ACC112 (cell line): Measurements from ENCODE around the gene RAP1GAP.

Source experiments
- H2AFZ ChIP-seq: fragments of 200-600 bp; sonication (generic); one replicate; pipeline ENCODE4 v1.6.0; 2017; ENCODE audit warnings: antibody characterized with exemption, low read length; ENCODE audit not compliant: unreplicated experiment
- H3K27ac ChIP-seq: fragments of 200-600 bp; sonication (generic); 2 replicates; pipeline ENCODE4 v1.5.1; 2014; ENCODE audit warnings: low read depth, mild to moderate bottlenecking, antibody characterized with exemption, low read length, moderate library complexity
- H3K27me3 ChIP-seq: fragments of 200-600 bp; sonication (generic); 2 replicates; pipeline ENCODE4 v1.6.1; 2014; ENCODE audit warnings: mild to moderate bottlenecking, antibody characterized with exemption, low read length, moderate library complexity, mixed read lengths; ENCODE audit not compliant: insufficient read depth
- H3K36me3 ChIP-seq: fragments of 200-600 bp; sonication (generic); 2 replicates; pipeline ENCODE4 v1.6.1; 2016; ENCODE audit warnings: mild to moderate bottlenecking, antibody characterized with exemption, low read length, moderate library complexity, mixed read lengths; ENCODE audit not compliant: insufficient read depth
- H3K4me1 ChIP-seq: fragments of 200-600 bp; sonication (generic); one replicate; pipeline ENCODE4 v1.6.1; 2016; ENCODE audit warnings: low read length, mixed read lengths; ENCODE audit not compliant: insufficient read depth, unreplicated experiment, control insufficient read depth
- H3K4me3 ChIP-seq: fragments of 200-600 bp; sonication (generic); 2 replicates; pipeline ENCODE4 v1.5.1; 2014; ENCODE audit warnings: mild to moderate bottlenecking, low read depth, low read length
- H3K79me2 ChIP-seq: fragments of 200-600 bp; sonication (generic); one replicate; pipeline ENCODE4 v1.6.0; 2016; ENCODE audit warnings: low read length; ENCODE audit not compliant: control insufficient read depth, unreplicated experiment, insufficient read depth

RAP1GAP gene

DNA sequence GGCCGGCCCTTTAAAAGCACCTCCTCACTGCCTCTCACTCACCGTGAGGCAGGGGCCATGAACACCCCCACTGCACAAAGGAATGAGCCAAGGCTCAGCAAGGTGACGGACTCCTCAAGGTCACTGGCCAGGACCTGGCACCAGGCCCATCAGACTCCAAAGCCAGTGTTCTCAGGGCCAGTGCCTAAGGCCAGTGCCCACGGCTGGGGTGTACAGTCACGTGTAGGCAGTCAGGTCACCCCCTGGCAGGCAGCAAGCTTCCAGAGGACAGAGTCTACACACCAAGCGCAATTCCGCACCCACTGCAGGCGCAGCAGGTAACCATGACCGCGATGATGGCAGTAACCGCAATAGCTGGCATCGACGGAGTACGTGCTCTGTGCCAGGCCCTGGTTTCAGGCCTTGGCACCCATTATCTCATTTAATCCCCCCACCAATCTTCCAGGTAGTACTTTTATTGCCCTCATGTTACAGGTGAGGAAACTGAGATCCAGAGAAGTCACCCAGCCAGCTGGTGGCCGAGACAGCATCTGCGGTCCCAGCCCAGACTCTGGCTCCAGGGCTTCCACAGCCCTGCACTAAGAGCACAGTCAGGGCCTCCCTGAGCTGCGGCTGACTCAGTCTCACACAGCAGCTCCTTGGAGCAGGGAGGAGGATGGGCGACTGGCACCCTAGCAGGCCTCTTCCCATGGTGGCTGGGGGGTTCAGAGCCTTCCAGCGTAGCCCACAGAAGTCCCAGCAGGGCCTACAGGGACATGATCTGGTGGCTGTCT lies 27.0 kb downstream of the RAP1GAP start:
- H3K4me1 ChIP-seq: peaks cover 9% of the 10 kb centered on the region
- H3K36me3 ChIP-seq: no peaks in the 10 kb centered on the region
- no peak overlapping the region for H3K27ac ChIP-seq
- H3K4me3 ChIP-seq: no peak overlapping the region
- H2AFZ ChIP-seq: no peak overlapping the region
- H3K27me3 ChIP-seq: peaks cover 4% of the 10 kb centered on the region
- no peaks in the 10 kb centered on the region for H3K79me2 ChIP-seq

DNA sequence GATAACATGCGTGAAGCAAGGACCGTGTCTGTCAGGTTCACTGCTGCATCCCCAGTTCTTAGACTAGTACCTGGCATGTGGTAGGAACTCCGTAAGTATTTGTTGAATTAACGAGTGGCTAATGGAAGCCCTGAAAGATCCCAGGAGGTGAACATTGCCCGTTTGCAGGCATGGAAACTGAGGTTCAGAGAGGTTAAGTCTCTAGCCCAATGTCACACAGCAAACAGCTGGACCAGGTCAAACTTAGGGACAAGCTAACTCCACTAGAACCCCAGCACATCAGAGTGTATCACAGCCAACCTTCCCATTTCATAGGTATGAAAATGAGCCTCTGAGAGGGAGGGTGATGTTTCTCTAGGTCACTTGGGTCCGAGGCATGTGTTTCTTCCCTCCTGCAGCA lies 27.6 kb downstream of the RAP1GAP start:
- no peak overlapping the region for H3K27ac ChIP-seq
- no peak overlapping the region for H2AFZ ChIP-seq
- H3K79me2 ChIP-seq: no peaks in the 10 kb centered on the region
- H3K36me3 ChIP-seq: no peaks in the 10 kb centered on the region
- peaks cover 4% of the 10 kb centered on the region for H3K27me3 ChIP-seq
- no peak overlapping the region for H3K4me3 ChIP-seq
- H3K4me1 ChIP-seq: peaks cover 9% of the 10 kb centered on the region

DNA sequence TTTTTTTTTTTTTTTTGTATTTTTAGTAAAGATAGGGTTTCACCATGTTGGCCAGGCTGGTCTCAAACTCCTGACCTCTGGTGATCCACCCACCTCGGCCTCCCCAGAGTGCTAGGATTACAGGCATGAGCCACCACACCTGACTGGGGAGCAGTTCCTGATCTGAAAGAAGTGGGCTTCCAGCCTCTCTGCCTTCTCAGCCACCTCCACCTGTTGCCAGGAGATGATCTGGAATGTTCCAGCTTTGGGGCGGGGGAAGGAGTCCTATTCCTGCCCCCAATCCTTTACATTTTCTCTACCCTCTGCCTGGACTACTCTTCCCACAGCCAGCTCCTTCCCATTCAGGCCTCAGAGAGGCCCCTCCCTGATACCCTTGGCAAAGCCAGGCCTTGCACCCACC lies 28.1 kb downstream of the RAP1GAP start:
- Histone ChIP-seq H3K79me2 (no peaks in the 10 kb centered on the region), H3K27ac (no peak overlapping the region), H3K4me1 (peaks cover 9% of the 10 kb centered on the region), H3K4me3 (no peak overlapping the region), H2AFZ (no peak overlapping the region), H3K27me3 (peaks cover 5% of the 10 kb centered on the region), H3K36me3 (no peaks in the 10 kb centered on the region)

DNA sequence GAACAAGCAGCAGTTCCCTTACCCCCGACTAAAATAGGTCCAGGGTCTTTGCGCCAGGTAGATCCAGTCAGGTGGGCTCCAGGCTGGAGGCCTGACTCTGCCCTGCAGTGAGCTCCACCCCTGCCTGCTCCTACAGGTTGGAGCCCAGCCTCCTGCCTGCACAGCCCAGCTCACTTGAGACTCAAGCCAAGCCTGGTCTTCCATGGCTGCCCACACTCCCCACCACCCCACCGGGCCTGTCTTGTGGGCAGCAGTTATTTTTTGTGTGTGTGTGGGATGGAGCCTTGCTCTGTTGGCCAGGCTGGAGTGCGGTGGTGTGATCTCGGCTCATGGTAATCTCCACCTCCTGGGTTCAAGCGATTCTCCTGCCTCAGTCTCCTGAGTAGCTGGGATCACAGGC lies 28.5 kb downstream of the RAP1GAP start:
- Histone ChIP-seq H3K79me2 (no peaks in the 10 kb centered on the region), H3K27ac (no peak overlapping the region), H3K36me3 (no peaks in the 10 kb centered on the region), H3K27me3 (peaks cover 9% of the 10 kb centered on the region), H3K4me3 (no peak overlapping the region), H3K4me1 (peaks cover 9% of the 10 kb centered on the region), H2AFZ (no peak overlapping the region)

DNA sequence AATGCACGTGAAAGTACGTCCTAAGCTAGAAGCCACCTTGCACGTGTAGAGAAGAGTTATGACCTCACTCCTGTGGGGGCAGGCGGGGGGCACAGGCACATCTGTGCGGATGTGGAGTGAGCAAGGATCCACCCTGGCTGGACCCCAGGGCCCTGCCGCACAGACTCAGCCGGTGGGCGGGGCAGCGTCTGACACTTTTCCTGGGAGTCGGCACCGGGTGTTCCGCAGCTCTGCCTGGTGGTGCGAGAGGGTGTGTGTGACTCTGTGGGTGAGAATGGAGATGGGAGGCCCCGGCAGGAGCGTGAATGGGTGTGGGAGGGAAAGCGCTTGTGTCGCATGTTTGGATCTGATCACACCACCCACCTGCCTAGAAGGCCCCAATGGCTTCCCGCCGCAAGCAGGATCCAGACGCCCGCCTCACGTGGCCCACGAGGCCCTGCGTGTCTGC lies 29.5 kb downstream of the RAP1GAP start:
- Histone ChIP-seq H3K4me1 (peaks cover 9% of the 10 kb centered on the region), H3K4me3 (no peak overlapping the region), H3K27ac (no peak overlapping the region), H2AFZ (no peak overlapping the region), H3K79me2 (no peaks in the 10 kb centered on the region), H3K27me3 (peaks cover 10% of the 10 kb centered on the region; the same call in 1 of the 2 replicates), H3K36me3 (no peaks in the 10 kb centered on the region)

DNA sequence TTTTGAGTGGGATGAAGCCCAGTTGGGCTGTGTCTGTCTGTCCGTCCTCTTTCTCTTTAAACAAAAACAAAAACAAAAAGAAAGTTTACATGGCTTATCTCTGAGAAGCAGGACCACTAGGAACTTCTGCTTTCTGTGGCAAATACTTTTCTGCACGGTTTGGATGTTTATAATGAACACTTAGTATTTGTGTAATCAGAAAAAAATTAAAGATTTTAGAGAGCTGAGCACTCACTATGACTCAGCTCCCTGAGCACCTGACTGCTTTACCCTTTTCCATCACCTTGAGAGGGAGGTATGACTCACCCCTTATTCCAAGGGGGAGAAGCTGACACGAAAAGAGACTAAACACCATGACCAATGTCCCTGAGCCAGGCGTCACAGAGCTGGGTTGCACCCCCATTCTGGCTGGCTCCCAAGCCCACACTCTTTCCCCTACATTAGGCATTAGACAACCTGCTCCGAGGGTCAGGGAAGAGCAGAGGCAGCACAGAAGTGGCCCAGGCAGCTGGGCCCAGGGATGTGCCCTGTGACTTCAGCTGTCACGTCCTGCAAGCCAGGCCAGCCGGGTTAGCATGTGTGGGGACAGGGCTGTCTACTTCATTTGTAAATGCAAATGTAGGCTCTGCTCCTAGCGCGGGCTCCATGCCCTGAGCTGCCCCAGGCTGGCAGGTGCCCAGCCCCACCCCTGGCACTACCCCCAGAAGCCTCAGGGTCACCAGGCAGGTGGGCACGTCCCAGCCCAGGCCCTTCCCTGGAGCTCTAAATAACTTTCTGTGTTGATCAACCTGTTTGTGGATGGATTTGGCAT lies 30.4 kb downstream of the RAP1GAP start:
- H3K27ac ChIP-seq: no peak overlapping the region
- H3K36me3 ChIP-seq: no peaks in the 10 kb centered on the region
- peaks cover 9% of the 10 kb centered on the region for H3K4me1 ChIP-seq
- H3K79me2 ChIP-seq: no peaks in the 10 kb centered on the region
- H3K4me3 ChIP-seq: no peak overlapping the region
- peaks cover 8% of the 10 kb centered on the region; the same call in 1 of the 2 replicates for H3K27me3 ChIP-seq
- no peak overlapping the region for H2AFZ ChIP-seq

DNA sequence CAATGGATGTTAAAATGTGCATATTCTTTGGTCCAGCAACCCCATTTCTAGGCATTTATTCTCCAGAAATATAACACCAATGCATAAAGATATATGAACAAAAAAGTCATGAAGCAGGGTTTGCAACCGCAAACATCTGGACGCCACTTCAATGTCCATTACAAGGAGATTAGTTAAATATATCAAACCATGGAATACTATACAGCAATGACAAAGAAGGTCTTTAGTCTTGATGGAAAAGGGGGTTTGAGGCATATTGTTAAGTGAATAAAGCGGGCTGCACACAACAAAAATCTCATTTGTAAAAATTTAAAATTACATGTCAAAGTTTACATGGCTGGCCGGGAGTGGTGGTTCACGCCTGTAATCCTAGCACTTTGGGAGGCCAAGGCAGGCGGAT lies 31.6 kb downstream of the RAP1GAP start:
- peaks cover 6% of the 10 kb centered on the region; the same call in 1 of the 2 replicates for H3K27me3 ChIP-seq
- H3K27ac ChIP-seq: no peak overlapping the region

DNA sequence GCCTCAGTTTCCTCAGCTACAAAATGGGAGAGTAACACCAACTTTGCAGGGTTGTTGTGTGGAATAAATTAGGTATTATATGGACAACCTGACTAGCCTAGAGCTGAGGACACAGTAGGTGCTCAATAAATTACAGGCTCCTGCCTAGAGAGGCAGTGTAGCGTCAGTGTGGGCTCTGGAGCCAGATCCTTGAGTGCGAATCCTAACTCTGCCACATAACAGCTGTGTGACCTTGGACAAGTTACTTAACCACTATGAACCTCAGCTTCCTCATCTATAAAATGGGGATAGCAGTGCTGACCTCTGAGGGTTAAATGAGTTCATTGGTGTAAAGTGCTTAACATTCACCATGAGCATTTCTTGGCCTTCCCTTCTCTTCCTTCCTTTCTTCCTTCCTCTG lies 33.1 kb downstream of the RAP1GAP start:
- H3K27me3 ChIP-seq: peaks cover 8% of the 10 kb centered on the region; the same call in 1 of the 2 replicates
- H3K79me2 ChIP-seq: no peaks in the 10 kb centered on the region
- no peak overlapping the region for H3K4me3 ChIP-seq
- no peak overlapping the region for H3K27ac ChIP-seq
- H2AFZ ChIP-seq: no peak overlapping the region
- H3K36me3 ChIP-seq: no peaks in the 10 kb centered on the region
- H3K4me1 ChIP-seq: peaks cover 9% of the 10 kb centered on the region

More for the DNA sequence above, 31.6 kb downstream of the RAP1GAP start:
- Histone ChIP-seq H2AFZ (no peak overlapping the region), H3K4me1 (peaks cover 9% of the 10 kb centered on the region), H3K79me2 (no peaks in the 10 kb centered on the region), H3K4me3 (no peak overlapping the region), H3K36me3 (no peaks in the 10 kb centered on the region)

DNA sequence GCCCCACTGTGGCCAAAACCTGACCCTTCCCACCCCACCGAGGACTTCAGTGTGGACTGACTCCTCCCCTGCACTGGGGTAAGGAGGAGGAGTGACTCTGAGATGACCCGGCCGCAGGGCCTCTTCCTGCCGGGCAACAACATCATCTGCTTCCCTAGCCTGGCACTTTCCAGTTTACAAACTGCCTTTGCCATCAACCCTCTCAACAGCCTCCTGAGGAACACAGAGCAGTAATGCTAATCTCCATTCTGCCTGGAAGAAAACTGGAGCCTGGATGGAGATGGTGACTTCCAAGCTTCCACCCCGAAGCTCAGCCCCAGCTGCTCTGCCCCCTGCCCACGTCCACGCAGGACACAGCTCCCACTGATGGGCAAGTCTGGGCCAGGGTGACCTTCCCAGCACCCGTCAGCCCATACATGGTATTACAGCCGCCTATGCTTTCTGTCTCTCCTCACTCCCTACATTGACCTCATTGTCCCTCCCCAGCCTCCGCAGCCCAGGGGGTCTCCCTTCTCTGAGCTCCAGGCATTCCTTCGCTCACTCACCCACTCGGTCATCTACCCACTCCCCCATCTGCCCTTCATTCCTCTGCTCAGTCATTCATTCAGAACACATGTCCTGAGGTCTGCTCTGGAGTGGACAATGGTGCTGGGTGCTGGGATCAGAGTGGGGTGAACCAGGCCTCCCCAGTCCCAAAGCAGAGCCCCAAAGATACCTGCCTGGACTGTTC lies 34.2 kb downstream of the RAP1GAP start:
- H3K4me3 ChIP-seq: no peak overlapping the region
- no peaks in the 10 kb centered on the region for H3K36me3 ChIP-seq
- no peak overlapping the region for H2AFZ ChIP-seq
- H3K79me2 ChIP-seq: no peaks in the 10 kb centered on the region
- H3K27me3 ChIP-seq: peaks cover 14% of the 10 kb centered on the region
- H3K4me1 ChIP-seq: peaks cover 9% of the 10 kb centered on the region
- no peak overlapping the region for H3K27ac ChIP-seq

DNA sequence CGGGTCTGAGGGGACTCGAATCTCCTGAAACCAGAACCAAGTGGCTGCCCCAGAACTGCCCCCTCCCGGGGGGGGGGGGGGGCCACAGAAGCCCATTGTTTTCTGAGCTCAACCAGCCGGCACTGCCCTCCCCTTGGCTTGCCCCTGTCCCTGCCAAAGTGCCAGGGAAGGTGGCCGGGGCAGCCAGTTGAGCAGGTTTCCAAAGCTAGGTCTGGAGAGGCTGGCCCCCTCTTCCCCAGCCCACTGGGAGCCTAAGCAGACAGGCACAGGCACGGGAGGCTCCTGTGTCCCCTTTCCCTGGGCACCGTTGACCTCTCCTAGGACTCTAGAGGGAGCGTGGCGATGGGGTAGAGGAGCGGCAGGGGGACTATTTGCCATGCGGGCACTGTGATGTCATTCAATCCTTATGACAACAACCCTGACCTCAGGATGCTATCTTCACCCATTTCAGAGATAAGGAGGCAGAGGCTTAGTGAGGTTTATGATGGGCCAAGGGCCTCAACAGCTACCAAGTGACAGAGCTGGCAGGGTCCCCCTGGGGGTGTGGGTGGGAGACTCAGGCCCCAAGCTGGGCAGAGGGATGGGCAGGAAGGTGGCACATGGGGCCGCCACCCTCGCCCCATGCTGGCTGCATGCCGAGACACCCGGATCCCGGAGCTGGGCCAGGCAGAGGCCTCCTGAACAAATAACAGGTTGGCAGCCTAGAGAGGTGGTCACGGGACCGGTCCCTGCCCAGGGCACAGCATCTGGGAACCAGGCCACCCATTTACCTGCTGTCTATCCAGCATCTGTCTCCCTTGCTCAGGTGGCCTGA lies 35.0 kb downstream of the RAP1GAP start:
- Histone ChIP-seq H3K27me3 (peaks cover 22% of the 10 kb centered on the region), H3K79me2 (no peaks in the 10 kb centered on the region), H3K4me1 (peaks cover 9% of the 10 kb centered on the region), H2AFZ (no peak overlapping the region), H3K36me3 (no peaks in the 10 kb centered on the region), H3K4me3 (no peak overlapping the region), H3K27ac (no peak overlapping the region)
